ENCODE results near the gene GRM1. TPM values are rescaled to one million over a fixed set of nuclear protein-coding genes. Genes with fewer than 3 reads are reported as not detected.
"Not testable (repeated sequence)": the region's sequence is repeated elsewhere in the genome, so short reads cannot be mapped to it uniquely, and the experiment has no call there.

Gene GRM1
- total RNA-seq, 1 donor from 2014 or later: not detected

GRCh38 chr6:146224988-146225387 lies 196.1 kb downstream of the GRM1 start:
- Mint-ChIP-seq H3K27me3 (ENCODE audit: unreplicated experiment) (peaks cover 7% of the 10 kb centered on the region), H3K36me3 (ENCODE audit: unreplicated experiment) (no peaks in the 10 kb centered on the region), H3K9me3 (ENCODE audit: unreplicated experiment) (no peaks in the 10 kb centered on the region), H3K4me3 (ENCODE audit: unreplicated experiment) (no peak overlapping the region), H3K4me1 (ENCODE audit: unreplicated experiment) (no peaks in the 10 kb centered on the region), H3K27ac (ENCODE audit: unreplicated experiment) (no peak overlapping the region)
- no peak for DNase-seq (ENCODE audit: extremely low spot score, unreplicated experiment)
- TF ChIP-seq, protein P1, sequence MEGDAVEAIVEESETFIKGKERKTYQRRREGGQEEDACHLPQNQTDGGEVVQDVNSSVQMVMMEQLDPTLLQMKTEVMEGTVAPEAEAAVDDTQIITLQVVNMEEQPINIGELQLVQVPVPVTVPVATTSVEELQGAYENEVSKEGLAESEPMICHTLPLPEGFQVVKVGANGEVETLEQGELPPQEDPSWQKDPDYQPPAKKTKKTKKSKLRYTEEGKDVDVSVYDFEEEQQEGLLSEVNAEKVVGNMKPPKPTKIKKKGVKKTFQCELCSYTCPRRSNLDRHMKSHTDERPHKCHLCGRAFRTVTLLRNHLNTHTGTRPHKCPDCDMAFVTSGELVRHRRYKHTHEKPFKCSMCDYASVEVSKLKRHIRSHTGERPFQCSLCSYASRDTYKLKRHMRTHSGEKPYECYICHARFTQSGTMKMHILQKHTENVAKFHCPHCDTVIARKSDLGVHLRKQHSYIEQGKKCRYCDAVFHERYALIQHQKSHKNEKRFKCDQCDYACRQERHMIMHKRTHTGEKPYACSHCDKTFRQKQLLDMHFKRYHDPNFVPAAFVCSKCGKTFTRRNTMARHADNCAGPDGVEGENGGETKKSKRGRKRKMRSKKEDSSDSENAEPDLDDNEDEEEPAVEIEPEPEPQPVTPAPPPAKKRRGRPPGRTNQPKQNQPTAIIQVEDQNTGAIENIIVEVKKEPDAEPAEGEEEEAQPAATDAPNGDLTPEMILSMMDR (IDR thresholded peaks at IDR 0.05): no peak

GRCh38 chr6:146240322-146240721 lies 211.5 kb downstream of the GRM1 start:
- H3K27ac Mint-ChIP-seq (ENCODE audit: unreplicated experiment): no peak overlapping the region
- TF ChIP-seq, protein P1 (IDR thresholded peaks at IDR 0.05): no peak
- no peaks in the 10 kb centered on the region for H3K36me3 Mint-ChIP-seq (ENCODE audit: unreplicated experiment)
- no peaks in the 10 kb centered on the region for H3K4me1 Mint-ChIP-seq (ENCODE audit: unreplicated experiment)
- DNase-seq (ENCODE audit: extremely low spot score, unreplicated experiment): no peak
- H3K4me3 Mint-ChIP-seq (ENCODE audit: unreplicated experiment): no peak overlapping the region
- H3K9me3 Mint-ChIP-seq (ENCODE audit: unreplicated experiment): peaks cover 17% of the 10 kb centered on the region
- H3K27me3 Mint-ChIP-seq (ENCODE audit: unreplicated experiment): peaks cover 10% of the 10 kb centered on the region

GRCh38 chr6:146240807-146241206 lies 211.9 kb downstream of the GRM1 start:
- Mint-ChIP-seq H3K4me3 (ENCODE audit: unreplicated experiment) (no peak overlapping the region), H3K36me3 (ENCODE audit: unreplicated experiment) (no peaks in the 10 kb centered on the region)
- DNase-seq (ENCODE audit: extremely low spot score, unreplicated experiment): no peak

DNA sequence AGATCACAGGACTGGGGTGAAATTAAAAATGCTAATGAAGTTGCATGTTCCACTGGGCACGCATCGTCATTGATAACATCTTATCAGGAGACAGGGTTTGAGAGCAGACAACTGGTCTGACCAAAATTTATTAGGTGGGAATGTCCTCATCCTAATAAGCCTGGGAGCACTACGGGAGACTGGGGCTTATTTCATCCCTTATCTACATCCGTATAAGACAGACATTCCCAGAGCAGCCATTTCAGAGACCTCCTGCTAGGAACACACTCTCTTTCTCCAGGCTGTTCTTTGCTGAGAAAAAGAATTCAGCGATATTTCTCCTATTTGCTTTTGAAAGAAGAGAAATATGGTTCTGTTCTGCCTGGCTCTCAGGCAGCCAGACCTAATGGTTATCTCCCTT lies 214.8 kb downstream of the GRM1 start:
- not testable (repeated sequence) for H3K4me3 Mint-ChIP-seq (ENCODE audit: unreplicated experiment); H3K36me3 Mint-ChIP-seq (ENCODE audit: unreplicated experiment); DNase-seq (ENCODE audit: extremely low spot score, unreplicated experiment); H3K4me1 Mint-ChIP-seq (ENCODE audit: unreplicated experiment); H3K27me3 Mint-ChIP-seq (ENCODE audit: unreplicated experiment); H3K27ac Mint-ChIP-seq (ENCODE audit: unreplicated experiment)
- peaks cover 17% of the 10 kb centered on the region for H3K9me3 Mint-ChIP-seq (ENCODE audit: unreplicated experiment)

More at GRCh38 chr6:146240807-146241206, 211.9 kb downstream of the GRM1 start:
- Mint-ChIP-seq H3K4me1 (ENCODE audit: unreplicated experiment) (no peaks in the 10 kb centered on the region), H3K27me3 (ENCODE audit: unreplicated experiment) (peaks cover 9% of the 10 kb centered on the region), H3K9me3 (ENCODE audit: unreplicated experiment) (peaks cover 17% of the 10 kb centered on the region), H3K27ac (ENCODE audit: unreplicated experiment) (no peak overlapping the region)
- TF ChIP-seq, protein P1 (IDR thresholded peaks at IDR 0.05): no peak

DNA sequence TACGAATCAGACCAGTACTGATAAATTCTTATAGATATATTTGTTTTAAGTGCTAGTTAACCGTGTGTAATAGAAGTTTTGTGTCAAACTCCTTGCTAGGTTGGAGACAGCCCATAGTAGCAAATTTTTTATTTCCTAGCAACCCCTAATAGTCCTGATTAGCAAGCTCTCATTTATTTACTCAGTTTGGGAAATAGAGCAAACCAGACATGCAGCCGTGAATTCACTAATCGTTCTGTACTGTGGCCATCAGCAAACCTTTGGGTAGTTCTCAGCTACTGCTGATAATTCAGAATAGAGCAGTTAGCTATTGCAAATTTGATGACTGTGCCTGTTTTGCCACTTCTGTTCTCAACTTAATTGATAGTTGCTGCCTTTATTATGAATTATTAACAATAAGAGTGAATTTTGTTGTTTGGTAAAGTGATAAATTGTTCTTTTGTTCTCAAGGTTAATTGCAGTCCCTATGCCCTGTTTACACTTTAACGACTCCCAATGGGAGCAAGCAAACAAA lies 215.8 kb downstream of the GRM1 start:
- peaks cover 2% of the 10 kb centered on the region for H3K27me3 Mint-ChIP-seq (ENCODE audit: unreplicated experiment)
- TF ChIP-seq, protein P1 (IDR thresholded peaks at IDR 0.05): no peak
- peaks cover 17% of the 10 kb centered on the region for H3K9me3 Mint-ChIP-seq (ENCODE audit: unreplicated experiment)
- H3K4me1 Mint-ChIP-seq (ENCODE audit: unreplicated experiment): no peaks in the 10 kb centered on the region
- no peak overlapping the region for H3K27ac Mint-ChIP-seq (ENCODE audit: unreplicated experiment)
- no peak overlapping the region for H3K4me3 Mint-ChIP-seq (ENCODE audit: unreplicated experiment)
- no peaks in the 10 kb centered on the region for H3K36me3 Mint-ChIP-seq (ENCODE audit: unreplicated experiment)
- no peak for DNase-seq (ENCODE audit: extremely low spot score, unreplicated experiment)

- Mint-ChIP-seq H3K4me3 (ENCODE audit: unreplicated experiment) (no peak overlapping the region), H3K9me3 (ENCODE audit: unreplicated experiment) (peaks cover 17% of the 10 kb centered on the region), H3K27ac (ENCODE audit: unreplicated experiment) (no peak overlapping the region), H3K27me3 (ENCODE audit: unreplicated experiment) (no peaks in the 10 kb centered on the region), H3K36me3 (ENCODE audit: unreplicated experiment) (no peaks in the 10 kb centered on the region), H3K4me1 (ENCODE audit: unreplicated experiment) (no peaks in the 10 kb centered on the region)
- TF ChIP-seq, protein P1 (IDR thresholded peaks at IDR 0.05): no peak
- no peak for DNase-seq (ENCODE audit: extremely low spot score, unreplicated experiment)
Observed at GRCh38 chr6:146246028-146246427, 217.2 kb downstream of the GRM1 start.
